ENCODE data around the gene VIL1.

DNA sequence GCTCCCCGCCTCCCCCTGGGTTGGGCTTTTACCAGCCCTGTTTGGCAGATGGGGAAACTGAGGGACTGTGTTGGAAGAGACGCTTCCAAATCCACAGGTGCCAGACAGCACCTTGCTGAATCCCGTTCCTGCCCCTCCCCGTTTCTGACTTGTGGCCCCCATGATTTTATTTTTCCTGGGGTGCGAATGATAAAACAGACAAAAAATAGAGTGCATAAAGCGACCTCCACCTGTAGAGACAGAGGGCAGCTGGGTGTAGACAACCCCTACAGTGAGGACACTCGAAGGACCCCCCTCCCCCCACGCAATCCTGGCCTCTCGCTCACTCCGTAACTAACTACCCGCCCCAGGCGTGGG lies 21.5 kb upstream of the VIL1 start:
- TF ChIP-seq, protein P1, sequence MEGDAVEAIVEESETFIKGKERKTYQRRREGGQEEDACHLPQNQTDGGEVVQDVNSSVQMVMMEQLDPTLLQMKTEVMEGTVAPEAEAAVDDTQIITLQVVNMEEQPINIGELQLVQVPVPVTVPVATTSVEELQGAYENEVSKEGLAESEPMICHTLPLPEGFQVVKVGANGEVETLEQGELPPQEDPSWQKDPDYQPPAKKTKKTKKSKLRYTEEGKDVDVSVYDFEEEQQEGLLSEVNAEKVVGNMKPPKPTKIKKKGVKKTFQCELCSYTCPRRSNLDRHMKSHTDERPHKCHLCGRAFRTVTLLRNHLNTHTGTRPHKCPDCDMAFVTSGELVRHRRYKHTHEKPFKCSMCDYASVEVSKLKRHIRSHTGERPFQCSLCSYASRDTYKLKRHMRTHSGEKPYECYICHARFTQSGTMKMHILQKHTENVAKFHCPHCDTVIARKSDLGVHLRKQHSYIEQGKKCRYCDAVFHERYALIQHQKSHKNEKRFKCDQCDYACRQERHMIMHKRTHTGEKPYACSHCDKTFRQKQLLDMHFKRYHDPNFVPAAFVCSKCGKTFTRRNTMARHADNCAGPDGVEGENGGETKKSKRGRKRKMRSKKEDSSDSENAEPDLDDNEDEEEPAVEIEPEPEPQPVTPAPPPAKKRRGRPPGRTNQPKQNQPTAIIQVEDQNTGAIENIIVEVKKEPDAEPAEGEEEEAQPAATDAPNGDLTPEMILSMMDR (IDR thresholded peaks at IDR 0.05) = no peak
- no peak for TF ChIP-seq POLR2A (IDR thresholded peaks at IDR 0.05)

All from adrenal gland (tissue), 5 donors.